Measurements from ENCODE around the gene A3GALT2.

DNA sequence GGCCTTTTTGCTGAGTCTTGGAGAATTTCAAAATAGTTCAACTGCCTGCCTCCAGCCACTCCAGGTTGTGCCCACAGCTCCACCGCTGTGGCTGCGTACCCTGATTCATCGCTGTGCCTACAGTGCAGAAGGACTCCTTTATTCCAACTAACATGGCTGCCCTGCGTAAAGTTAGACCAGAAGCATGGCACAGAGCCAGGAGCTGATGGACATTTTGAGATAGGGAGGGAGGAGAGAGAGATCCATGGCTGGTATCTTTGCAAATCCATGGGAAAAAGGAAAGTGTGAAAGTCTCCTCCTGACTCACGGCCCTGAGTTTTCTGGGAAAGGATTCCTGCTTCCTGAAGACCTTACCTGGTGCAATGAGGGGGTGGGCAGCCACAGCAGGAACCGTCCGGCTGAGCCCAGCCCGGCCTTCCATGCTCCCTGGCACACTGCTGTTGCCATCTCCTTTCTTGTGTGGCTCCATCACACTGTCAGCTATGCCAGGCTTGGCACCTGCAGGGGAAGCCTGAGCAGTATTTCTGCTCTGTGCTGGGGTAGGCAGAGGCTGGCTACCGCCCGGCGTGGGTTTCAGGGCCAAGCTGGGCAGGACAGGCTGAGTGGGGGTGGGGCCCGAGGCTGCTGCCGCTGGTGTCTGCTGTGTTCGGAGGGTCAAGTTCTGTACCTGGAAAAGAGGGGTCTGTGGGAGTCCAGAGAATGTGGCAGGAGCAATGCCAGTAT, 46.0 kb upstream of the A3GALT2 start:
- TF ChIP-seq, protein P1, sequence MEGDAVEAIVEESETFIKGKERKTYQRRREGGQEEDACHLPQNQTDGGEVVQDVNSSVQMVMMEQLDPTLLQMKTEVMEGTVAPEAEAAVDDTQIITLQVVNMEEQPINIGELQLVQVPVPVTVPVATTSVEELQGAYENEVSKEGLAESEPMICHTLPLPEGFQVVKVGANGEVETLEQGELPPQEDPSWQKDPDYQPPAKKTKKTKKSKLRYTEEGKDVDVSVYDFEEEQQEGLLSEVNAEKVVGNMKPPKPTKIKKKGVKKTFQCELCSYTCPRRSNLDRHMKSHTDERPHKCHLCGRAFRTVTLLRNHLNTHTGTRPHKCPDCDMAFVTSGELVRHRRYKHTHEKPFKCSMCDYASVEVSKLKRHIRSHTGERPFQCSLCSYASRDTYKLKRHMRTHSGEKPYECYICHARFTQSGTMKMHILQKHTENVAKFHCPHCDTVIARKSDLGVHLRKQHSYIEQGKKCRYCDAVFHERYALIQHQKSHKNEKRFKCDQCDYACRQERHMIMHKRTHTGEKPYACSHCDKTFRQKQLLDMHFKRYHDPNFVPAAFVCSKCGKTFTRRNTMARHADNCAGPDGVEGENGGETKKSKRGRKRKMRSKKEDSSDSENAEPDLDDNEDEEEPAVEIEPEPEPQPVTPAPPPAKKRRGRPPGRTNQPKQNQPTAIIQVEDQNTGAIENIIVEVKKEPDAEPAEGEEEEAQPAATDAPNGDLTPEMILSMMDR (conservative IDR thresholded peaks at IDR 0.05), result no peak
- no peak for TF ChIP-seq ZFX (IDR thresholded peaks at IDR 0.05)
